ENCODE results near the gene TNNI3K.

TNNI3K gene

GRCh38 chr1:74420467-74420866 lies 185.3 kb downstream of the TNNI3K start:
- no peak for TF ChIP-seq EZH2phosphoT487 (IDR thresholded peaks at IDR 0.05; ENCODE audit: borderline replicate concordance, low read length)
- no peak for TF ChIP-seq CTCF (IDR thresholded peaks at IDR 0.05; ENCODE audit: low read depth, low read length, poor library complexity, severe bottlenecking)
- Histone ChIP-seq H3K79me2 (ENCODE audit: control insufficient read depth, low read length) (no peaks in the 10 kb centered on the region), H3K27me3 (ENCODE audit: control insufficient read depth, low read length) (no peaks in the 10 kb centered on the region), H3K36me3 (ENCODE audit: control insufficient read depth, low read length) (no peaks in the 10 kb centered on the region), H3K9me2 (replicated peaks; ENCODE audit: control insufficient read depth, low read length) (no peaks in the 10 kb centered on the region), H3K4me2 (ENCODE audit: low read length) (no peak overlapping the region), H4K20me1 (ENCODE audit: control insufficient read depth, insufficient read depth, low read depth, low read length) (no peaks in the 10 kb centered on the region), H3K4me3 (ENCODE audit: low read length) (no peak overlapping the region), H3F3A (ENCODE audit: control insufficient read depth, insufficient read depth) (no peaks in the 10 kb centered on the region), H3K4me1 (ENCODE audit: control insufficient read depth, low read length) (no peaks in the 10 kb centered on the region), H3K27ac (ENCODE audit: low read depth, low read length) (no peak overlapping the region), H3K9me3 (ENCODE audit: control insufficient read depth, insufficient read depth, low read length) (no peaks in the 10 kb centered on the region)

- Histone ChIP-seq H3K36me3 (ENCODE audit: control insufficient read depth, low read length) (no peaks in the 10 kb centered on the region), H3K4me1 (ENCODE audit: control insufficient read depth, low read length) (no peaks in the 10 kb centered on the region), H3K9me3 (ENCODE audit: control insufficient read depth, insufficient read depth, low read length) (no peaks in the 10 kb centered on the region), H3K27me3 (ENCODE audit: control insufficient read depth, low read length) (no peaks in the 10 kb centered on the region), H3K4me2 (ENCODE audit: low read length) (no peak overlapping the region), H3K4me3 (ENCODE audit: low read length) (no peak overlapping the region), H3K79me2 (ENCODE audit: control insufficient read depth, low read length) (no peaks in the 10 kb centered on the region), H3K27ac (ENCODE audit: low read depth, low read length) (no peak overlapping the region), H3F3A (ENCODE audit: control insufficient read depth, insufficient read depth) (no peaks in the 10 kb centered on the region), H4K20me1 (ENCODE audit: control insufficient read depth, insufficient read depth, low read depth, low read length) (no peaks in the 10 kb centered on the region), H3K9me2 (replicated peaks; ENCODE audit: control insufficient read depth, low read length) (no peaks in the 10 kb centered on the region)
- TF ChIP-seq CTCF (IDR thresholded peaks at IDR 0.05; ENCODE audit: low read depth, low read length, poor library complexity, severe bottlenecking) (no peak), EZH2phosphoT487 (IDR thresholded peaks at IDR 0.05; ENCODE audit: borderline replicate concordance, low read length) (no peak)
These were observed 187.5 kb downstream of the TNNI3K start for GRCh38 chr1:74422421-74423292.

DNA sequence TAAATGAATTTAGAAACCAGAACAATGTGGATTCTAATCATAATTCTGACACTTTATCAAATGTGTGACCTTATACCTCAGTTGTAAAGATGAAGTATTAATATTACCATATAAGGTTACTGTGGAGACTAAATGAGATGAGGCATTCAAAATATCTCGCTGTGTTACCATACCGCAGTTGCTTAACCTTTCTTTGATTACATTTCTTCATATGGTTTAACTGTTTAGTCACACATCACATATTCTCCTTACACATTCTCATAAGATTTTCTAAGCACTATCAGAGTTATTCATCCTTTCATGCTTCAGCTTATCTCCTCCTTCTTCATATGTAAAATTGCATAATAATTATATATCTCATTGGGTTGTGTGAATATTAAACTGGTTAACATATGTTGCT lies 188.3 kb downstream of the TNNI3K start:
- Histone ChIP-seq H3K27ac (ENCODE audit: low read depth, low read length) (no peak overlapping the region), H3K79me2 (ENCODE audit: control insufficient read depth, low read length) (no peaks in the 10 kb centered on the region), H3K4me1 (ENCODE audit: control insufficient read depth, low read length) (no peaks in the 10 kb centered on the region), H3K4me2 (ENCODE audit: low read length) (no peak overlapping the region), H3F3A (ENCODE audit: control insufficient read depth, insufficient read depth) (no peaks in the 10 kb centered on the region), H4K20me1 (ENCODE audit: control insufficient read depth, insufficient read depth, low read depth, low read length) (no peaks in the 10 kb centered on the region), H3K4me3 (ENCODE audit: low read length) (no peak overlapping the region), H3K9me3 (ENCODE audit: control insufficient read depth, insufficient read depth, low read length) (no peaks in the 10 kb centered on the region), H3K27me3 (ENCODE audit: control insufficient read depth, low read length) (no peaks in the 10 kb centered on the region), H3K36me3 (ENCODE audit: control insufficient read depth, low read length) (no peaks in the 10 kb centered on the region), H3K9me2 (replicated peaks; ENCODE audit: control insufficient read depth, low read length) (no peaks in the 10 kb centered on the region)
- TF ChIP-seq CTCF (IDR thresholded peaks at IDR 0.05; ENCODE audit: low read depth, low read length, poor library complexity, severe bottlenecking) (no peak), EZH2phosphoT487 (IDR thresholded peaks at IDR 0.05; ENCODE audit: borderline replicate concordance, low read length) (no peak)

Data from DOHH2 (cell line).